HFFc6 (cell line): ENCODE results near the gene PTPN18. TPM values are rescaled to one million over a fixed set of nuclear protein-coding genes. Genes with fewer than 3 reads are reported as not detected.
"Not testable (repeated sequence)": the region's sequence is repeated elsewhere in the genome, so short reads cannot be mapped to it uniquely, and the experiment has no call there.

ENCODE experiments used
- DNase-seq: peaks from one replicate; pipeline ENCODE4 v3.0.0-alpha.2; 2018
- H3K27ac Mint-ChIP-seq: 2 replicates; pipeline ENCODE4 v1.8.0; 2020; ENCODE audit warnings: mild to moderate bottlenecking, mixed read lengths
- H3K27me3 Mint-ChIP-seq: 2 replicates; pipeline ENCODE4 v1.8.0; 2021; ENCODE audit warnings: mild to moderate bottlenecking, moderate library complexity, mixed read lengths; ENCODE audit not compliant: insufficient read depth
- H3K36me3 Mint-ChIP-seq: 2 replicates; pipeline ENCODE4 v1.8.0; 2021; ENCODE audit warnings: low read depth, mixed read lengths
- H3K4me1 Mint-ChIP-seq: 2 replicates; pipeline ENCODE4 v1.8.0; 2020; ENCODE audit warnings: low read depth, mixed read lengths
- H3K4me3 Mint-ChIP-seq: 2 replicates; pipeline ENCODE4 v1.8.0; 2020; ENCODE audit warnings: mild to moderate bottlenecking, moderate library complexity, mixed read lengths
- H3K9me3 Mint-ChIP-seq: 2 replicates; pipeline ENCODE4 v1.8.0; 2020; ENCODE audit warnings: mild to moderate bottlenecking, mixed read lengths
- total RNA-seq, 6 experiments: library from RNA; stranded (reverse); fragmentation: NEBNext Ultra II Directional; extraction: Animal tissue kit (Norgen Biotek cat#: 25700); gene quantifications; 2 replicates in 1 of 6; 3 replicates in 5 of 6; pipeline ENCODE4 v1.2.3, GENCODE V29; 2021
- TF ChIP-seq, protein P1 (sequence below): fragments of 200-600 bp; sonication (generic); IDR thresholded peaks from 2 replicates; pipeline ENCODE4 v1.5.0; 2021; ENCODE audit warnings: antibody characterized with exemption, mild to moderate bottlenecking

The PTPN18 gene
- total RNA-seq, 6 experiments from 2014 or later, result 15.5 to 18.9 (median 17.5) TPM

DNA sequence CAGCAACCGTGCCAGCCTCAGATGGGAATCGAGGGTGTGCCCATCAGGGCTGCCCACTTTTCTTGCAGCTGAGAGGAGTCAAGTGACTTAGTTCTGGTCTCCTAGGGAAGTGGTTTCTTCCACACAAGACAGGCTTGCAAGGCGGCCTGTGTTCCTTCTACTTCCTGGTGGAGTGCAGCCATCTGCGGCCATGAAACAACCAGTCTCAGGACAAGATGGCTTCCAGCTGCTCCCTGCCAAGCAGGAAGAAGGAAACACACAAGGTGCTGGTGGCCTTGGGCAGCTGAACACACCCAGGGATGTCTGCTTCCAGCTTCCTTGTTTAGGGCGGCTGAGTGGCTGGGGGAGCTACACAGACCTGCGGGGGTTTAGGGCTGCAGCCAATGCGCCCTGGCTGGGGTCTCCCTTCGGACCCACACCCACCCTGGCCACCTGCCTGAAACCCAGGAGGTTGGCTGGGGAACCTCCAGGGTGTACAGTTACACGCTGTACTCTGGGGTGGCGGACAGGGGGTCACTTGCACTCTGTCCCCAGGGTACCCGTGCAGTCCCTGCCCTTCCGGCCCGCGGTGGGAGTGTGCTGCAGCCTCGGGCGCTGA is 34.7 kb downstream of the PTPN18 start:
- peak overlapping the region; percentile 85 for H3K27ac Mint-ChIP-seq
- H3K4me3 Mint-ChIP-seq, result peak overlapping the region; percentile 86
- DNase-seq, result no peak
- TF ChIP-seq, protein P1, sequence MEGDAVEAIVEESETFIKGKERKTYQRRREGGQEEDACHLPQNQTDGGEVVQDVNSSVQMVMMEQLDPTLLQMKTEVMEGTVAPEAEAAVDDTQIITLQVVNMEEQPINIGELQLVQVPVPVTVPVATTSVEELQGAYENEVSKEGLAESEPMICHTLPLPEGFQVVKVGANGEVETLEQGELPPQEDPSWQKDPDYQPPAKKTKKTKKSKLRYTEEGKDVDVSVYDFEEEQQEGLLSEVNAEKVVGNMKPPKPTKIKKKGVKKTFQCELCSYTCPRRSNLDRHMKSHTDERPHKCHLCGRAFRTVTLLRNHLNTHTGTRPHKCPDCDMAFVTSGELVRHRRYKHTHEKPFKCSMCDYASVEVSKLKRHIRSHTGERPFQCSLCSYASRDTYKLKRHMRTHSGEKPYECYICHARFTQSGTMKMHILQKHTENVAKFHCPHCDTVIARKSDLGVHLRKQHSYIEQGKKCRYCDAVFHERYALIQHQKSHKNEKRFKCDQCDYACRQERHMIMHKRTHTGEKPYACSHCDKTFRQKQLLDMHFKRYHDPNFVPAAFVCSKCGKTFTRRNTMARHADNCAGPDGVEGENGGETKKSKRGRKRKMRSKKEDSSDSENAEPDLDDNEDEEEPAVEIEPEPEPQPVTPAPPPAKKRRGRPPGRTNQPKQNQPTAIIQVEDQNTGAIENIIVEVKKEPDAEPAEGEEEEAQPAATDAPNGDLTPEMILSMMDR, result no peak
- H3K9me3 Mint-ChIP-seq, result no peaks in the 10 kb centered on the region
- H3K27me3 Mint-ChIP-seq, result no peaks in the 10 kb centered on the region; the same call in 1 of the 2 replicates
- H3K36me3 Mint-ChIP-seq, result no peaks in the 10 kb centered on the region; the same call in 1 of the 2 replicates
- H3K4me1 Mint-ChIP-seq, result peaks cover 20% of the 10 kb centered on the region

DNA sequence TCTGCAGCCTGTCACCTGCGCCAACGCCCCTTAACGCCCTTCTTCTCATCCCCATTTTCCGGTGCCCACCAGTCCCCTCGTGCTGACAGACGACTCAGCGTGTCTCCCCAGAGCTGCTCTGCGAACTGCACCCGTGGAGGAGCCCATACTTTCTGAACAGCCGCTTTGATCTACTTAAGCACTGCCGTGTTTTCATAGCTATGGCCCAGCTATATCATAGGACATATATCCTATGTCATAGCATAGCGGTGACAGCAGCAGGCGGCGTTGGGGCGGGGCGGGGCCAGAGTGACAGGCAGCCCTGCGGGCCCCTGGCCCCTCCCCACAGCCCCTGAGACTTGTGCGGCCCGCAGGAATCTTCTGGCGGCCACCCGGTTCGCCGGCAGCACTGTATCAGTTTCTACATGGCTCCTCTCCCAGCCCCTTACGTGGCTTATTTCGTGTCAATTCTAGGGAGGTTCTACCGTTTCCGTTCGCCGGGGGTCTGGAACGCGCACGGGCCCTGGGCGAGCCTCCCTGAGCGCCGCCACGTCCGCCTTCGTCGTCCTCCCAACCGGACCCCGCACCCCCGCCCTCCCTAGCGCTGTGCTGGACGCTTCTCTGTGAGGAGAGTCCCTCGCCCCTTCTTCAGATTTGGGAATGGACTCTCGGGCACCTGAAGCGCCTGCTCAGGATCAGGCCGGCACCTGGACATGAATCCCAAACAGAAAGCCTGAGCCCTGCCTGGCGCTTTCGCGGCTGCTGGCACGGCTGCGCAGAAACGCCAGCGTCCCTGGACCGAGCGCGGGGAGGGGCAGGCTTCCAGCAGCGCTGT is 35.4 kb downstream of the PTPN18 start:
- Mint-ChIP-seq H3K27ac (peak overlapping the region; percentile 85), H3K36me3 (no peaks in the 10 kb centered on the region; the same call in 1 of the 2 replicates), H3K4me3 (peak overlapping the region; percentile 86), H3K27me3 (no peaks in the 10 kb centered on the region; the same call in 1 of the 2 replicates), H3K9me3 (no peaks in the 10 kb centered on the region), H3K4me1 (peaks cover 20% of the 10 kb centered on the region)
- TF ChIP-seq, protein P1, result no peak
- DNase-seq, result peak; percentile 63

DNA sequence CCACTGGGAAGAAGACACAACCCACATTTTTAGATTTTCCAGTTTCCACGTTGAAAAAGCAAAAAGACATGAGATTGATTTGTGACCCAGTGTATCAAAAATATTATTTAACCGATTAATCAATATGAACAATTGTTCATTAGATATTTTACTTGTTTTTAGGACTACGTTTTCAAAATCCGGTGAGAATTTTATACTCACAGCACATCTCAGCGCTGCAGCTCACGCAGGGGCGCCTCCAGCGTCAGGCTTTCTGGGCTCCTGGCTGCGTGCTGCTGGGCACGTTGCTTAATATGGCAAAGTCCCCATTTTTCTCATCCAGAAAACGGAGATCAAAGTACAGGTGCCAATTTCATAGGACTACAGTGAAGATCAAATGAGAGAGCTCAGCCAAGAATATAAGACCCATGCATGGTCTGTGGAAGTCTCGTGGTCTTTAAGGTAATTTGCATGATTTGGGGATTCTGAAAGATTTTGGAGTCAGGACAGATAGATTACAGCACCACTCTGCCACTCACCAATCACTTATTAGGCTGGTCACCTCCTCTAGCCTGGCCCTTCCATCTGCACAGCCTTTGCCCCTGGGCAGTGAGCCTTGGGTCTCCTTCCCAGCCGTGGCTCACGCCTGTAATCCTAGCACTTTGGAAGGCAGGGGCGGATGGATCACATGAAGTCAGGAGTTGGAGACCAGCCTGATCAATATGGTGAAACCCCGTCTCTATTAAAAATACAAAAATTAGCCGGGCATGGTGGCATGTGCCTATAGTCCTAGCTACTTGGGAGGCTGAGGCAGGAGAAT is 36.2 kb downstream of the PTPN18 start:
- H3K4me1 Mint-ChIP-seq, result peaks cover 20% of the 10 kb centered on the region

DNA sequence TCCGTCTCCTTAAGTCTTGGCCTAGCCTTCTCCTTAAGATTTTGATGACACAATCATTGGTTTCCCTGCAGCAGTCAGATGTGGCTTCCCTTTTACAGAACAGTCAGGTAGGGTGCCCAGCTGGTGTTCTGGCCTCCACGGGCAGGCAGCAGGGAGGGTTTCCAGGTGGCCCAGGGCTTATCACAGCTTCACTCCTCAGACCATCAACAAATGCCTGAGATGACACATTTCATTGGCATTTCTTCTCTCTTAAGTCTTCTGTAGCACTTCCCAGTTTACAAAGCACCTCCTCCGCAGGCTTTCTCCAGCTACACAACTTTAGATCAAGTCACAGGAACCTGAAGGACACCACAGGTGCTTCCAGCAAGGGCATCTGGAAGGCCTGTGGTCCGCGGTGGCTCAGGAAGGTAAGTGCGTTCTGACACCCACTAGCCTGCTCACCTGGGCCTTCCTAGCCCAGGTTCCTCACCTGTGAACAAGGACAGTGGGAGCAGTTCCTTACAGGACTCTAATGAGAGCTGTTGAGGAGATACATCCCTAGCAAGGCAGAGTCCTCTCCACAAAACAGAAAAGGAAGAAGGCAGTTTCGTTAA is 37.6 kb downstream of the PTPN18 start:
- TF ChIP-seq, protein P1, result no peak
- Mint-ChIP-seq H3K36me3 (no peaks in the 10 kb centered on the region; the same call in 1 of the 2 replicates), H3K27me3 (no peaks in the 10 kb centered on the region; the same call in none of the 2 replicates), H3K9me3 (no peaks in the 10 kb centered on the region), H3K27ac (no peak overlapping the region), H3K4me1 (peaks cover 20% of the 10 kb centered on the region), H3K4me3 (no peak overlapping the region)
- DNase-seq, result no peak

More for the DNA sequence above, 36.2 kb downstream of the PTPN18 start:
- H3K27me3 Mint-ChIP-seq, result no peaks in the 10 kb centered on the region; the same call in none of the 2 replicates
- H3K36me3 Mint-ChIP-seq, result no peaks in the 10 kb centered on the region; the same call in 1 of the 2 replicates
- H3K9me3 Mint-ChIP-seq, result no peaks in the 10 kb centered on the region
- DNase-seq, result no peak
- TF ChIP-seq, protein P1, result no peak
- peak overlapping the region; percentile 85 for H3K27ac Mint-ChIP-seq
- peak overlapping the region; percentile 86 for H3K4me3 Mint-ChIP-seq

DNA sequence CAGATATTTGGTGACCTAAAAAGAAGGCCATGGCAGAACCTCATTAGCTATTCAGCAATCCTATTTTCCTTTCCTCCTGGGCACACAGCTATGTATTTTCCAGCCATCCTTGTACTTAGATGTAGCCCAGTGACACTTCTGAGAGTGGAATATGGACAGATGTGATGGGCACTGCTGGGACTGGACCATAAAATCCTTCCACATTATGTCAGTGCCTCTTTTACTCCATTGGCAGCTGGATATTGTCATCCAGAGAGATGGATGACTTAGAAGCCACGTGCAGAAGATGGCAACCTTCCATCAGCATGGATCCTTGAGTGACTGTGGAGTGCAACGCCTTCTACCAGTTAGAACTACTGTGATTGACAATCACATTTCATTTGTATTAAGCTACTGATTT is 50.4 kb downstream of the PTPN18 start:
- not testable (repeated sequence) for H3K4me1 Mint-ChIP-seq, DNase-seq, H3K27ac Mint-ChIP-seq, H3K36me3 Mint-ChIP-seq, H3K4me3 Mint-ChIP-seq, H3K9me3 Mint-ChIP-seq, H3K27me3 Mint-ChIP-seq

DNA sequence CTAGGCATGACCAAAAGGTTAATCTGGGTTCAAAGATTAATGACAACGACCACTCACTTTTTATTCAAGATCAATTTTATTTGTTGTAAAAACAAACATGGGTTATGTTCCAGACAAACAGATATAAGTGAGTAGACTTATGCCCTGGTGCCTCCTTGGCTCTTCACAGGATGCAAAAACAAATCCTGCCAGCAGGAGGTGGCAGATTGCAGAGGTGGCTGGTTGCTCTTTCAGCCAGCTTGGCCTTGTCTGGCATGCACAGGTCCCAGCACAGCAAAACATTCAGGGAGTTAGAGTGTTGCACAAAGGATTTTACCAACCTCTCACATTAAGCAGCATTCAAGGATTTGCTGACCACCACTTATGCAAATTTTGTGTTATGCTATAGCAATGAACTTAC is 60.8 kb downstream of the PTPN18 start:
- H3K27ac Mint-ChIP-seq, H3K4me3 Mint-ChIP-seq, DNase-seq: not testable (repeated sequence)

DNA sequence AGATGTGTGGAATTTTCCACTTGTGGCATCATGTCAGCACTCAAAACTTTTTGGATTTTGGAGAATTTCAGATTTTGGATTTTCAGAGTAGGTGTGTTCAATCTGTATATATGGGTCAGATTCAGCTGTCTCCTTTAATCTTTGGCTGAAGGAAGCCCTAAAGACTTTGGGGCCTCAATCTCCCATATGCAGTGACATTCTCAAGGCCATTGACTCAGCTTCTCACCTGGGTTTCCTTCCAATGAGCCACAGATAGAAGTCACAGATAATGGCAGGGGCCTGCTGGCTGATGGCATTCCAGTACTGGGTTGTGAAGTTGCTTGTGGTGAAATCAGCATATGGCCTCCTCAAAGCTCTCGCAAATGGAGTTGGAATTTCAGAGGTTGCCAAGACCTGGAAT is 63.0 kb downstream of the PTPN18 start:
- DNase-seq, H3K9me3 Mint-ChIP-seq, H3K27ac Mint-ChIP-seq, H3K27me3 Mint-ChIP-seq, H3K36me3 Mint-ChIP-seq, H3K4me3 Mint-ChIP-seq, H3K4me1 Mint-ChIP-seq: not testable (repeated sequence)

More for the DNA sequence above, 60.8 kb downstream of the PTPN18 start:
- not testable (repeated sequence) for H3K27me3 Mint-ChIP-seq, H3K36me3 Mint-ChIP-seq, H3K4me1 Mint-ChIP-seq, H3K9me3 Mint-ChIP-seq
